GM19397 (cell line): ENCODE results near the gene SUMF1.
A peak's percentile ranks its signal among the peaks of the same experiment; 100 is the strongest.

Source experiments
- ATAC-seq: cut with Tn5 transposase; IDR thresholded peaks from one replicate; pipeline ENCODE4 v1.9.1; 2021; ENCODE audit warnings: mild to moderate bottlenecking, moderate library complexity; ENCODE audit not compliant: unreplicated experiment

The SUMF1 gene

DNA sequence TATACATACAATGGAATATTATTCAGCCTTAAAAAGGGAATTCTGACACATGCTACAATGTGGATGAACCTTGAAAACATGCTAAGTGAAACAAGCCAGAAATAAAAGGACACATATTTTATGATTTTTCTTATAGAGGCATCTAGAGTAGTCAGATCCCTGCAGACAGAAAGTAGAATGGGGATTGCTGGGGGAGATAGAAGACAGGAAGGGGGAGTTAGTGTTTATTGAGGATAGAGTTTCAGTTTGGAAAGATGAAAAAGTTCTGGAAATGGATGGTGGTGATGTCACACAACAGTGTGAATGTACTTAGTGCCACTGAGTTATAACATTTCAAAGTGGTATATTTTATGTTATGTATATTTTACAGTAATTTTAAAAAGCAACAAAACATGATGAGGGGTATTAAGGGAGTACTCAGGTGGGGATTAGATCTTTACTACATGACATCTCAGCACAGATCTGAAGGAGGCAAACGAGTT is 30.8 kb upstream of the SUMF1 start:
- no peak for ATAC-seq

DNA sequence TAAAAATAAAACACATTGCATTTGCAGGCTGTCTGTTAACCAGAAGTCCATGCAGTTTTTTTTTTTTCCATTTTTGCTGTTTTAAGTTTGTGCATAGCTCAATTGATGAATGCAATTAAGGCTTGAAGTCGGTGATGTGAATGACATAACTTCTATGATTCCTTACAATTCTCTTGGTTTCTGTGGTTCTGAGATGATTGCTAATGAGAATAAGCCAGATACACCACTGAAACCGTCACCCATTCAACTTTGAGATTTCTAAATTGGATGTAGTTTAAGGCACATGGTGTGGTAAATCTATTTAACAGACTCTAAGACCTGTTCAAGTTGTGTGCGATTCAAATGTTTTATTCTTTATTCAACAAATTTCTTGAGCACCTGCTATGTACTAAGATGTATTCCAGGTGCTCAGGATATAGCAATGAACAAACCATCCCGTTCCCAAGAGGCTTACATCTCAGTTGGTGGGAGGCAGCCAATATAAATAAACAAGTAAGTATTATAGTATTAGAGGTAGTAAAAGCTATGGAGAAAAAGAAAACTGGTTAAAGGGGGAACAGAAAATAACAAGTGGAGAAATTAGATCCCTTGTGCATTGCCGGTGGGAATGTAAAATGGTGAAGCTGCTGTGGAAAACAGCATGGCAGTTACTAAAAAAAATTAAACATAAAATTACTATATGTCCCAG is 30.1 kb upstream of the SUMF1 start:
- no peak for ATAC-seq

DNA sequence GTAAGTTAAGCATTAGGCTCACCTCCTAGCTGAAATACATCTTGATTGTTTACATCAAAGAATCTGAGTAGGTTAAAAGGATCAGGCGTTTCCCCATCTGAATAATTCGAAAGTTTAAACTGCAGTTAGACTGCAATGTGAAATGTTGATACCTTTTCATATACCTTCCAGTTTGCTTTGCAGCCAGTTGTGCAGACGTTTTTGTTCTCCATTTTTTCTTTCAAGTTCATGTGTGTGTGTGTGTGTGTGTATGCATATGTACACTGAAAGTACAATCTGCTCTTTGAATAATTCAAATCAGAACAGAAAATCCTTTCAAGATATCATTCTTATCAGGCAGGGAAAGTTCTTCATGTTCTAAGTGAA is 29.0 kb upstream of the SUMF1 start:
- no peak for ATAC-seq

DNA sequence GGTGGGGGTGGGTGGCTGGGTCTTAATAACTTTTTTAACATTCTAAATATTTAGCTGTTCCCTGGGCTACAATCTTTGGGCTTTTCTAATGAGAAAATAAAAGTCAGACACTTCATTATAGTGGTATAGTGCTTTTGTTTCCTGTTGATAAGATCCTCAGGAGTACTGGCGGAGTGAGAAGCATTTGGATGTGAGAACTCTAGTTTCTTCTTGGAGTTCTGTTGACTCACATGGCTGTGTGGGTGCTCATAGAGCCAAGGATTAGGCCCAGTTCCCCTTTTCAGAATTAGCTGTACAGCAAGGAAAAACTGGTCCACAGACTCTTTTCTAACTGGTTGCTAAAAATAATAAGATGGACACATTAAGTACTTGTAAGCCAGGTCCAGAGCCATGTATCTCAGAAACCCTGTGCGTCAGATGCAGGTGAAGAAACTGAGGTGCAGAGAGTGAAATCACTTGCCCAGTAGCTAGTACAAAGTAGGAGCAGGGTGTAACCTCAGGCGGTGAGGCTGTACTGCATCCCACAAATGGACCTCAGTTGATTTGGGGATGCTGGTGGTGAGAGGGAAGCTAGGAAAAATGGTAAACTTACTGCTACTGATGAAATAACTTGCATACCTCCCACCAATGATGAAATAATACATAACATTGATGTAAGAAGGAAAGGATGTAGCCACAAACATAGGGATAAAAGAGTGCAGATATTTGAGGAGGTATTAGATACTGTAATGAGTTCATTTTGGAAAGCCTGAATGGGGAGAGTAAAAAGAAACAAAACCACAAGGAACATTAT is 28.4 kb upstream of the SUMF1 start:
- ATAC-seq = no peak

DNA sequence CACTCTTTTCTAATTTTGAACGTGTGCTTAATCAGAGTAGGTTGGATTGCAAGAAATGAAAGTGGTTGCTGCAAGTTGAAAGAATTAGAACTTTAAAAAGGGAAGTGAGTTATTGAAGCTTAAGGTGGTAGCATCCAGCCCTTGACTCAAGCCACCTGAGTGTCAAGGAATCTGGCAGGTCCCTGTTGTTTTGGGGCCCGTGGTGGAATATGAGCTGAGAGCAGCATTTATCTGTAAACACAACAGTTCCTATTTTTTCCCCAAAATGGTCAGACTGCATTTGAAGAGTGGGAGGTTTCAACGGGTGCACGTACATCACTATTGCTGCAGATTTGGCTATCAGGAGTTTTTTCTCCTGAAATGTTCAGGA is 27.8 kb upstream of the SUMF1 start:
- ATAC-seq = no peak

DNA sequence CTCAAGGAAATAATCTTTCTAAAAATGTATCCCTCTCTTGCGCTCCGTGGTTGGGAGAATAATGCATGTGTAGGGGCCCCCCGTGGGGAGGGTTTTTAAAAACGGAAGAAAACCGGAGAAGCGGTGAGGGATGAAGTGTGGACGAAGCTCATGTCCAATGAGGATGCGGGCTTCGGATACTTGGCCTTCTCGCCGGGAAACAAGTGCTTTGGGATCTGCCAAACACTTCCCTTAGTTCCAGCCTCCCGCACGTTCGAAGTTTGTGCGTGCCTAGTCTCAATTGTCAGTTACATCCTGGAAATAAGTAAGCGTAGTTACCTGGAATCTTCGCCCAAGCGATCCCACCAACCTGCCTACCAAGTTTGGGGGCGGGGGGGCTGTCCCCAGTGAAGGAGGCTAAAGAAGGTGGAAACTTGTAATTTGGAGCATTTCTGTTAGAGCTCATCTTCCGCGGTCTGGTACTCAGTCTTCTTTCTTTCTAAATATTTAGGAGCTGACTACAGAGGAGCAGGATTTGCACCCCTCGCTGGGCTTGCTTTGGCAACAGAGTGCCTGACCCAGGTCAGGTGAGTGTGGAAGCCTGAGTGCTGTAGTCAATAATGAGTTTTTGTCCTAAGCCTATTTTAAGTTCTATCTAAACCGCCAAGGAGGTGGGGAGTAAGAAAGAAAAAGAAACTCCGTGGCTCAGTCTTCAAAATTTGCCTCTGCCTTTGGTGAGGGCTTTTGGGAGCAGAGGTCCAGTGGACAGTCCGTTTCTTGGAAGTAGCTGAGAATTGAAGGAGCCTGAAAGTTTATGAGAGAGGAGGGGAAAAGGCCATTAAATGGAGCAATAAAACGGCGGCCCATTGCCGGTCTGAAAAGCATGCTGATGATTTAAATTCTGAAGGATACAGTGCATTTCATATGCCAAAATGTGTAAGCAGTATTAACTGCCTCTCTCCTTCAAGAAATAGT is 27.1 kb upstream of the SUMF1 start:
- ATAC-seq = no peak

DNA sequence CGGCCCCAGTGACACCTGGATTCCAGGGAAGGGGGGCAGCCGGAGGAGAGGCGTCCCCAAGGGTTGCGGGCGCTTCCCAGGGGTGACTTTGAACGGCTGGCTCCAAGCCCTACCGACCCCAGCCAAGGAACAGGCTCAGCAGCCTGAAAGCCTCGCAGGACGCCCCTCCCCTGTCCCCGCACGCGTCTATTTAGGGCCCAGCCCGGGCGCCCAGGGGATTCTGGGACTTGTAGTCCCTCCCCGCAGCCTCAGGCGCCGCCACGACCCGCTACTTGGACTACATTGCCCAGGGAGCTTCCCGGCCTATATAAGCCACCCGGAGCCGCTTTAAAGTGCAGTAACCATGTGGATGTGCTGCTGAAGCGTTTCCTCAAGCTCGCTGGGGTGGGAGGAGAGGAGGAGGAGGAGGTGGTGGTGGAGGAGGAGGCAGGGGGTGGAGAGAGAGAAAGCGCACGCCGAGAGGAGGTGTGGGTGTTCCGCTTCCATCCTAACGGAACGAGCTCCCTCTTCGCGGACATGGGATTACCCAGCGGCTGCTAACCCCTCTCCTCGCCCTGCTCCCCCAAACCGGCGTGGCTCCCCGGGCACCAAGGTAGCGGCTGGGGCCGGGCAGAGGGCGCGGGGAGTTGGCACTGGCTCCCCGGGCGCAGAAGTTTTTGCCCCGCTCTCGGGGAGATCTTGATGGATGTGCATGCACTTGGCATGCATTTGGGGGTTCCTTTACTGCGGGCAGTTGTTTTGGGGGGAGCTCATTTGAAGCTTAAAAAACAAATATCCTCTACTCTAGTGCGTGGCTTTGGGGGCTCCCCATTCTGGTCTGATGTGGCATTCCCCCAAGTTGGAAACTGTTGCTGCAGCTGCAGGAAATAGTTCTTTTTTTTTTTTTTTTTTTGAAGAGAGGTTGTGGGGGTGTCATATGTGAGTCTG is 26.2 kb upstream of the SUMF1 start, which contains the start of gene ITPR1:
Gene ITPR1 (plus strand): TSS at position 335 of the 927 bp plus-strand sequence. CDS start 23,144 bp downstream, outside the sequence.
- peak; percentile 95 for ATAC-seq

DNA sequence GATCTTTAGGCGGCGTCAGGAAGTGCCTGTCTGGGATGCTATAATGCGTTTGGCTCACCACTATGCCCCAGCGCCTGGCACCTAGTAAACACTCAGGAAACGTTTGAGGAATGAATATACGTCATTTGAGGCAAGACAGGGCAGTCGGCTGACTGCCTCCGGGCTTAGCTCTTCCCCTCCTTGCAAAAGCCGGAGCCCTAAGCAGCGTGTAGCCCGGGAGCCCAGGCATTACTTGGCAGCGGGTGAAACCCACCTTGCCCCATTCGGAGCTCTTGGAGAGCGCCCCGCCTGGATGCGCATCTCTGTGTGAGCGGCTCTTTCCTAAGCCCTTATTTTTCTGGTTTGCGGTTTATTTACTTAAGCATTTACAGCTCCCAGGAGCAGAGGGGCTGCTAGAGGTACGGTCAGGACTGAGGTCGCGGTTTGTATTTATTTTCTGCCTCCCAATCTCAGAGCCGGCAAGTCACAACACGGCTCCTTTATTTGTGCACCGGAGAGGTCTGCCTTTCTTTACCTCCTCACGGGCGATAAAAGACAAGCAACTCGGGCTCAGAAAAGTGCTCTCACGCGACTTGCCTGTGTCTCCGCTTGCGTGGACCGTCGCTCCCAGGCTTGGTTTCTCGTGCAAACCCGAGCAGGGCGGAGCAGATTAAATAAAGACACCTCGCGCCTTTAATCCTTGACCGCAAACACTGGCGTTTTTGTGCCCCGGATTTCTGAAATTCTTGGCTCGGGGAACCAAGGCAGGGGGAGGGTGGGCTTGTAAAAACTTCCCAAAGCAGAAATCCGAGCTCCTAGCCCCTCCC is 25.3 kb upstream of the SUMF1 start:
- ATAC-seq = peak; percentile 9

DNA sequence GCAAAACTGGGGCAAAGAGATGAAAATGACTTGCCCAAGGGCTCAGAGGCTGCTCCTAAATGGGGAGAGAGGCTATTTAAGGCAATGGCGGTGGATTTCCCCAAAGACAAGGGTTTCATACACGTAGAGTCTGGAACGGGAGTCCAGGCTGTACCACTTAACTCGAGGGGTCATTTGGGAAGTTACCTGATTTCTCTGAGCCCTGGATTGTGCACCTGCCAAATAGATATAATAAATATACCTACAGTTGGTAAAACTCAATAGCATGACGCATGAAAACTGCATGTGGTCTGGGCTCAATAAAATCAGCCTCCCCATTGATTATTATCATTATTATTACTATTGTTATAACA is 24.8 kb upstream of the SUMF1 start:
- no peak for ATAC-seq

DNA sequence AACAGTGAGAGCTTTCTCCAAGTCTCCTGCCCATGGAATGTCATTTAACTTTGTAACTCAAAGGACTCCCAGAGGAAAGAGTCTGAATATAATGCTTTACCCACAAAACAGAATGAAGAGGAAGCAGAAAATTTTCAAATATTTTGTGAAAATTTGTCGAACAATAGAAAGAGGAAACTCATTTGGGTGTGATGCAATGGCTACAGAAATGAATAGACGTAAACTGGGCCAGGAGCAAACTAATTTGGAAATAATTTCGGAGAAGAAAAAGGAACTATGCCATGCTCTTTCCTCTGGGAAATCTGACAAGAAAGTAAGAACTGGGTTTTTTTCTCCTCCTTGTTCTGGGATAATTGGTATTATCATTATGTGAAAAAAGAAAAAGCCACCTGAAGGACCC is 11.2 kb upstream of the SUMF1 start:
- ATAC-seq = no peak

DNA sequence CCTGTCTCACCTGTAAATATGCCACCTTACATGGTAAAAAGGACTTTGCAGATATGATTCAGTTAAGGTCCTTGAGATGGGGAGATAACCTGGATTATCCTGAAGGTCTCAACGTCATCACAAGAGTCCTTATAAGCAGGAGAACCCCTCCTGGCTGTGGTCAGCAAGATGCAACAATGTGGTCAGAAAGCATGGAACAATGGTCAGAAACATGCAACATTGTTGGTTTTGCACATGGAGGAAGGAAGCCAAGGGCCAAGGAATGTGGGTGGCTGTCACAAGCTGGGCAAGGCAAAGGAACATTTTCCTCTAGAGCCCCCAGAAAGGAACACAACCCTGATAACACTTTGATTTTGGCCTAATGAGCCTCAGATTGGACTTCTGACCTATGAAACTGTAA is 9.4 kb upstream of the SUMF1 start:
- ATAC-seq = no peak

DNA sequence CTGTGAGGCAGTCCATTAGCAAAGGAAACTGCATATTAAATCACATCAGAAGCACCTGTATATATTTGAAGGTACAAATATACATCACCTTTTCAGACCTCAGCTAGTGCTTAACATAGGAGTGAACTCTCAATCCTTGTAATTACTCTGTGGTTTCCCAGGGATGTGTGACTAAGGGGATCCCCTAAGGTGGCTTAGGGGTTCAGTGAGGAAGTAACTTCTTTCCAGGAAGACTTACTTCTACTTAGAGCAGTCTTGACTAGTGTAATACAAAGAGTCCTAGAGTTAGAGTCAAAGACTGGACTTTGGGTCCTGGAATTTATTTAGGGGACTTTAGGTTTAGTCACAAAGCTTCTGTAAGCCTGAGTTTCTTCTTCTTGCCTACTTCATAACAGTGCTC is 8.7 kb upstream of the SUMF1 start:
- no peak for ATAC-seq

DNA sequence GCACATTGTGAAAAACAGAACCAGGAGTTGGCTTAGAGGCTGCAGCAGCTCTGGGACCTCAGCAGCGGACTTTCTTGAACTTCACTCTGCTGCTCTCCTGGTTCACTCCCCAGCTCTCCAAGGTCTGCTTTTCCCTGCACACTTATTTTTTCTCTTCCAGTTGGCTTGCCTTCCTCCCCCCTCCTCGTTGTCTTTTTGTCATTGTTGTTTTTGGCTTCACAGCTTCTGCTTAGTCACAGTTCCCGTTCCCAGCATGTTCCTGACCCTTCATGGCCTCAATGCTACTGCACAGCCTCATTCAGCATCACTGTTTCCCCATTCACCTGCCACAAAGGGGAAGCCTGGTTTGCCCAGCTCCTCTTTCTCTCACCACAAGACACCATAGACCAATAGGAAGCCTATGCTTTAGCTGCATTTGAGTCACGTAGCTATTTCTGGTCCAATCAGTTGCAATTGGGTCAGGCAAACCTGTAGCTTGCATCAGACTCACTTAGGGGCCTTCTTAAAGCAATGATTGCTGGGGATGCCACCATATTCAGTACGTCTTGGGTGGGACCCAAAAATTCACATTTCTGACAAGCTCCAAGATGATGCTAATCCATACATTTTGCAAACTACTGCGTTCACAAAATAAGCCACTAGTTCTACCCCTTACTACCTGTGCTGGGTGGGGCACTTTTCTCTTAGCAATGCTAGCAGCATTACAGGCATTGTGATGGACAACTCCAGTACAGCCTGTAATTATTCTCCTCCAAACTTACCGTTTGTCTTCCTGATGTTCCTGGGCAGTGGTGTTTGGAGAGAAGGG is 7.8 kb upstream of the SUMF1 start:
- no peak for ATAC-seq

DNA sequence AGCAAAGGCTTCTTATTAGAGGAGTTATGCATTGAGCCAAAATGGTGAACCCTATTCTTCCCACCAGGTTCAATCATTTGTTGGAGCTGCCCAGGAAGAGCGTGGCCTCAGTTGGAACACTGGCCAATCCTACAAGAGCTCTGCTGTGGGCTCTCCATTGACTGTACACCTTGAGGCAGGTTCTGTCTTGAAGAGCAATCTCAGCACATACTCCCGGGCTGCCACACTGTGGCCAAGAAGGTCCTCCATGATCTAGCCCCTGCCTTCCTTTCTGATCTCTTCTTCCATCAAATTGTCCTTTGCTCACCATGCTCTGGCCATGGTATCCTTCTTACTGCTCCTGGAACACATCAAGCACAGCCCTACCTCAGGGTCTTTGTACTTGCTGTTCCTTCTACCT is 5.7 kb upstream of the SUMF1 start:
- ATAC-seq = no peak

DNA sequence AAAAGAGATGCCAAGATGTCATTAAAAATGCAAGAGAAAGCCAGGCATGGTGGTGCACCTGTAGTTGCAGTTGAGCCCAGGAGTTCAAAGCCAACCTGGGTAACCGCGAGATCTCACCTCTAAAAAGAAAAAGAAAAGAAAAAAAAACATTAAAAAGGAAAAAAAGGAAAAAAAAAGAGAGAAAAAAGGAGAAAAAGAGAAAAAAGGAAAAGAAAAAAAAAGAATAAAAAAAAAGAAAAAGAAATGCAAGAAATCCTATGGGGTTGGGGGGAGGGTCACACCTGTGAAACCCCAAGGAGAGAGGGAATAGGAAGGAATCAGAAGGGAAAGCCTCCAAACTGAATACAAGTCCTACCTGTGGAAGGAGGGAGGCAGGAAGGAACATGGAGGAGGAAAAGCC is 5.2 kb upstream of the SUMF1 start:
- ATAC-seq = no peak

DNA sequence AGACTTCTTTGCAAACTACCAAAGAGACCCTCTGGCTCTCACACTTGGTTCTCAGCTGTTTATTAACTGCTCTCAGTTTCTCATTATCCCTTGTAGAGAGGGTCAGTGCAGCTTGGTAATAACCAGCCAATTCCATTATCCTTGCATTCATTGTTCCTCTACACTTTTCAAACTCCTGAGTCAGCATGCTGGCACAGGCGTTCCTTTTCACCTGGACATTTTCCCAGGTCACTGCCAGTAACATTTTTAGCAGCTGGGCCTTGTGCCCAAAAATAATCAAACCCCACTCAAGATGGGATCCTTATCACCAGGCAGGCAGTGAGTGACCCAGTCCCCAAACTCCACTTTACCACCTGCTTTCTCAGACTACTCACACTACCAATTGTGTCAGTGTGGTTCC is 4.8 kb upstream of the SUMF1 start:
- no peak for ATAC-seq

DNA sequence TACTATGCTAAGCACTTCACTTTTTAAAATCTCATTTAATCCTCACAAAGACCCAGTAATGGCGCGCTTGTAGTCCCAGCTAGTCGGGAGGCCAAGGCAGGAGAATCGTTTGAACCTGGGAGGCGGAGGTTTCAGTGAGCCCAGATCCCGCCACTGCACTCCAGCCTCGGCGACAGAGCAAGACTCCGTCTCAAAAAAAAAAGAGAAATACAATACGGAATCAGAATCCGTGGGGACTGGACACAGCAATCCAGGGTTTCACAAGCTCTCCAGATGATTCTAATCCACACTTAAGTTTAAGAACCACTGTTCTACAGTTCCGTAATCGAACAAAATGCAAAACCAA is 426 bp upstream of the SUMF1 start:
- no peak for ATAC-seq

DNA sequence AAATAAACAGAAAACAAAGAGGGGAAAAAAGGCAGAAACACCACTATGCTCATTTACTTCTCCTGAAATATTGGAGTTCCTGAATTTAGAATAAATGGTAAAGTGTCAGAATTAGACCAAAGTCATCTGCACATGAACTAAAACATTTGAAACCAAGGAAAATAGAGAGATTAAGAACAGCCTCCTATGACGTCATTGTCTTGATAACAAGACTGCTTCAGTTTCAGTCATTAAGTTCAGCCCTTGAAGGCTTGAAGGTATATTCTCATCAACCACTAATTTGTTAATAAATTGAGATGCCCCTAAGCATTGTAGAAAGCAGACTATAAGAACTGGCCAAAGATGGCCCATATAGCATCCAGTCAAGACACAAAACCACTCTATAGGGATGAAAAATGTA is 2.5 kb downstream of the SUMF1 start:
- ATAC-seq = no peak
